B cell (primary cell): ENCODE measurements around the gene TBK1. TPM values are rescaled to one million over a fixed set of nuclear protein-coding genes. Genes with fewer than 3 reads are reported as not detected.

Experiments
- ATAC-seq: fragments of 200-7000 bp; cut with Tn5 transposase; one replicate; pipeline ENCODE4 v1.10.0; 2021; ENCODE audit warnings: low read depth, mild to moderate bottlenecking, moderate number of reproducible peaks, moderate library complexity
- CTCF ChIA-PET: fragments of 350-600 bp; sonication (Branson Sonifier 250); formaldehyde crosslinking; loops from one replicate; lab custom pipeline; 2021; ENCODE audit warnings: antibody characterized with exemption, inconsistent platforms; lab: Charles Lee
- POLR2A ChIA-PET: fragments of 350-600 bp; sonication (Branson Sonifier 250); formaldehyde crosslinking; loops from one replicate; lab custom pipeline; 2021; ENCODE audit warnings: antibody characterized with exemption; lab: Charles Lee
- DNase-seq: peaks from one replicate; pipeline ENCODE4 v3.0.0; 2013
- H2AFZ ChIP-seq: 2 replicates; pipeline ENCODE4 v1.6.1; 2012; ENCODE audit warnings: mild to moderate bottlenecking, low read depth, low read length; ENCODE audit not compliant: insufficient read depth, poor library complexity, severe bottlenecking
- H3K27ac ChIP-seq, 2 donors: 1 replicate in 1 of 2; 2 replicates in 1 of 2; pipeline ENCODE4 v1.5.1; 2012 to 2013; ENCODE audit warnings: low read length in 2 of 2, mild to moderate bottlenecking in 2 of 2, moderate library complexity in 1 of 2
- H3K27me3 ChIP-seq, 4 experiments: fragments of 200-600 bp in 1 of 4; sonication (generic) in 1 of 4; replicated peaks in 1 of 4; 1 replicate in 2 of 4; 2 replicates in 2 of 4; pipeline versions ENCODE4 v1.6.1 to v1.7.0; 2013 to 2016; ENCODE audit warnings: low read length in 3 of 4, mild to moderate bottlenecking in 2 of 4, mixed read lengths in 1 of 4, moderate library complexity in 1 of 4; ENCODE audit not compliant: insufficient read depth in 4 of 4, control insufficient read depth in 3 of 4; ENCODE audit errors: control extremely low read depth in 1 of 4
- H3K36me3 ChIP-seq, 2 experiments: replicated peaks in 1 of 2; 1 replicate in 1 of 2; 2 replicates in 1 of 2; pipeline versions ENCODE4 v1.6.1 to v1.7.1; 2013; ENCODE audit warnings: low read length in 1 of 2; ENCODE audit not compliant: insufficient read depth in 2 of 2, control insufficient read depth in 1 of 2; ENCODE audit errors: control extremely low read depth in 1 of 2, extremely low read depth in 1 of 2
- H3K4me1 ChIP-seq, 2 donors: fragments of 200-600 bp in 1 of 2; sonication (generic) in 1 of 2; 1 replicate in 1 of 2; 2 replicates in 1 of 2; pipeline versions ENCODE4 v1.5.1 to v1.6.1; 2013 to 2017; ENCODE audit warnings: low read length in 2 of 2; ENCODE audit not compliant: control insufficient read depth in 2 of 2, insufficient read depth in 2 of 2
- H3K4me2 ChIP-seq: replicated peaks from 2 replicates; pipeline ENCODE3; 2012; ENCODE audit warnings: mild to moderate bottlenecking, low read depth, low read length; ENCODE audit not compliant: poor library complexity, severe bottlenecking
- H3K4me3 ChIP-seq, 5 experiments: fragments of 200-600 bp in 1 of 5; sonication (generic) in 1 of 5; 1 replicate in 3 of 5; 2 replicates in 2 of 5; pipeline versions ENCODE4 v1.5.1 to v1.7.0; 2011 to 2016; ENCODE audit warnings: low read length in 4 of 5, mild to moderate bottlenecking in 4 of 5, low read depth in 2 of 5, control low read depth in 1 of 5, moderate library complexity in 1 of 5; ENCODE audit not compliant: insufficient read depth in 1 of 5; ENCODE audit errors: control extremely low read depth in 1 of 5, extremely low read depth in 1 of 5
- H3K79me2 ChIP-seq: fragments of 200-600 bp; sonication (generic); one replicate; pipeline ENCODE4 v1.6.0; 2016; ENCODE audit warnings: low read length; ENCODE audit not compliant: control insufficient read depth, insufficient read depth
- H3K9ac ChIP-seq: fragments of 200-600 bp; sonication (generic); 2 replicates; pipeline ENCODE4 v1.6.1; 2017; ENCODE audit warnings: mild to moderate bottlenecking, low read length, moderate library complexity
- H3K9me3 ChIP-seq, 3 donors: one replicate each; pipeline versions ENCODE4 v1.6.1 to v1.7.1; 2013; ENCODE audit warnings: low read length in 2 of 3; ENCODE audit not compliant: control insufficient read depth in 2 of 3, insufficient read depth in 1 of 3; ENCODE audit errors: control extremely low read depth in 1 of 3
- H4K20me1 ChIP-seq: 2 replicates; pipeline ENCODE4 v1.6.0; 2012; ENCODE audit warnings: mild to moderate bottlenecking, low read length; ENCODE audit not compliant: insufficient read depth, control insufficient read depth, poor library complexity, severe bottlenecking
- H3K27ac Mint-ChIP-seq: one replicate; pipeline ENCODE4 v1.8.0; 2021; ENCODE audit warnings: mixed read lengths
- H3K27me3 Mint-ChIP-seq: one replicate; pipeline ENCODE4 v1.8.0; 2021; ENCODE audit warnings: mixed read lengths
- H3K4me1 Mint-ChIP-seq: one replicate; pipeline ENCODE4 v1.8.0; 2021; ENCODE audit warnings: mixed read lengths
- H3K4me3 Mint-ChIP-seq: one replicate; pipeline ENCODE4 v1.8.0; 2021; ENCODE audit warnings: mixed read lengths
- H3K9me3 Mint-ChIP-seq: one replicate; pipeline ENCODE4 v1.8.0; 2022; ENCODE audit warnings: mixed read lengths; ENCODE audit not compliant: insufficient read depth
- CTCF ChIP-seq: fragments of 200-600 bp; IDR thresholded peaks from one replicate; pipeline ENCODE4 v1.8.0; 2022; ENCODE audit warnings: antibody characterized with exemption, mild to moderate bottlenecking
- EZH2 ChIP-seq: IDR thresholded peaks from 2 replicates; pipeline ENCODE4 v1.6.1; 2012; ENCODE audit warnings: borderline replicate concordance, low read depth, mild to moderate bottlenecking, moderate library complexity, low read length; ENCODE audit not compliant: insufficient read depth, poor library complexity, severe bottlenecking
- WGBS: methylation state at CpG from one replicate; pipeline ENCODE4 v1.1.5; 2013; ENCODE audit warnings: missing lambda C conversion rate; ENCODE audit not compliant: insufficient coverage; 5-methylcytosine and 5-hydroxymethylcytosine counted together
- intact Hi-C: fragments of 100-400 bp; cut with micrococcal nuclease; formaldehyde crosslinking; loops from one replicate; pipeline ENCODE4 v1.10.0; 2022
- polyA plus RNA-seq: library from polyadenylated mRNA; depleted of rRNA; stranded (reverse); fragments of >200 nt; gene quantifications from 2 replicates; pipeline ENCODE4 v1.2.3, GENCODE V29; 2012
- total RNA-seq, 2 donors: library from RNA; stranded (reverse); fragments of 120-200 nt in 1 of 2; gene quantifications; 1 replicate in 1 of 2; 2 replicates in 1 of 2; pipeline versions ENCODE4 v1.2.3 to v1.2.4, GENCODE V29; 2013 to 2022

TBK1 gene
- total and polyA plus RNA-seq, 2 donors (not counting 1 experiment from before 2014, with no cell fraction given): 10.4 to 46.9 TPM

DNA sequence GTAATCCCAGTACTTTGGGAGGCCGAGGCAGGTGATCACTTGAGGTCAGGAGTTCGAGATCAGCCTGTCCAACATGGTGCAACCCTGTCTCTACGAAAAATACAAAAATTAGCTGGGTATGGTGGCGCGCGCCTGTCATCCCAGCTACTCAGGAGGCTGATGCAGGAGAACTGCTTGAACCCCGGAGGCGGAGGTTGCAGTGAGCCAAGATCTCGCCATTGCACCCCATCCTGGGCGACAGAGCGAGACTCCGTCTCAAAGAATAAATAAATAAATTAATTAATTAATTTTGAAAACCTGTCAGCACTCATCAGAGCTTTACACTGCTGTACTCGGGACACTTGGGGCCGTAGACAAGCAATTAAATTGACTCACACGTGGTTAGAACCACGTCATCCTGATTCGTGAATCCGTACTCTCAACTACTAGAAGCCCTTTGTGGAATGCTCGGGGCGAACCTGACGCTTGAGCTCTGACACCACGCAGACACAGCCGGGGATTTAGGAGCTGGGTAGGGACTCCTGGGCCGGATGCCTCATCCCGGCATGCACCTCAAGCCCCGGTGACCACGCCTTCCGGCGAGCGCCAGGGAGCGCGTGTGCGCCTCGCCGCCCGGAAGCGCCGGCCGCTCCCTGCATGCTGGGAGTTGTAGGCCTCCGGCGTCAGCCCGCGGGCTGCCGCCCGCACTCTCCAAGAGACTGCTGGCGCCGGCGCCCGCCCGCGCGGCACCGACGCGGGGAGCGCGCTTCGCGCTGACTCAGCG is 48.0 kb upstream of the TBK1 start, which contains the start of gene XPOT:
Gene XPOT, plus strand, starts transcription at position 686 of the 763 bp plus-strand sequence. CDS start 5,644 bp downstream, outside the sequence.
- no peaks in the 10 kb centered on the region for H3K36me3 ChIP-seq
- peak within 1 kb of the TSS; percentile 91 for H3K9ac ChIP-seq
- ATAC-seq: peak; percentile 93
- H3K9me3 ChIP-seq: no peaks in the 10 kb centered on the region
- ChIA-PET CTCF (no interaction called here), POLR2A (interaction anchor here (0.8 kb wide), 1 partner anchor 182 kb away, joined by 3 read pairs; the partner anchor contains the start of gene KICS2)
- Mint-ChIP-seq H3K4me3 (peak within 1 kb of the TSS; percentile 98), H3K9me3 (no peaks in the 10 kb centered on the region), H3K4me1 (peaks cover 15% of the 10 kb centered on the region), H3K27ac (peak within 1 kb of the TSS; percentile 97), H3K27me3 (no peaks in the 10 kb centered on the region)
- H3K4me3 ChIP-seq: peak within 1 kb of the TSS; percentile 56 to 97 (median 91)
- H3K4me1 ChIP-seq: peaks cover 5 to 12% of the 10 kb centered on the region in 2 donors
- intact Hi-C loops: loop anchor here (1.0 to 10.0 kb wide), 8 partner anchors 48 to 1901 kb away; partner anchors contain the start of genes GNS, HELB, KICS2 and LLPH
- no peaks in the 10 kb centered on the region for H3K27me3 ChIP-seq
- peaks cover 26% of the 10 kb centered on the region for H3K79me2 ChIP-seq
- peak within 1 kb of the TSS; percentile 71 to 80 for H3K27ac ChIP-seq
- H4K20me1 ChIP-seq: no peaks in the 10 kb centered on the region
- DNase-seq: peak; percentile 96
- TF ChIP-seq CTCF (no peak), EZH2 (no peak)
- peak within 1 kb of the TSS; percentile 91 for H3K4me2 ChIP-seq
- H2AFZ ChIP-seq: peak within 1 kb of the TSS; percentile 95
- 6% methylated on average over 52 of the region's 60 CpGs for WGBS
